Colonic mucosa (tissue), 4 donors: ENCODE results near the gene RYR2. TPM values are rescaled to one million over a fixed set of nuclear protein-coding genes. Genes with fewer than 3 reads are reported as not detected.

ENCODE experiments used
- DNase-seq: peaks from one replicate; pipeline ENCODE4 v3.0.0-alpha.2; 2020
- H3K27ac ChIP-seq: fragments of 200-600 bp; one replicate; pipeline ENCODE4 v1.8.0; 2021
- H3K27me3 ChIP-seq: fragments of 200-600 bp; one replicate; pipeline ENCODE4 v1.8.0; 2021
- H3K36me3 ChIP-seq: fragments of 200-600 bp; one replicate; pipeline ENCODE4 v1.8.0; 2021
- H3K4me1 ChIP-seq: fragments of 200-600 bp; one replicate; pipeline ENCODE4 v1.8.0; 2021; ENCODE audit warnings: mild to moderate bottlenecking
- H3K4me3 ChIP-seq: fragments of 200-600 bp; one replicate; pipeline ENCODE4 v1.8.0; 2021
- H3K9ac ChIP-seq, 2 donors: one replicate each; pipeline ENCODE4 v1.7.0; 2013; ENCODE audit warnings: control low read depth in 2 of 2, low read depth in 2 of 2, low read length in 2 of 2
- H3K9me3 ChIP-seq: fragments of 200-600 bp; one replicate; pipeline ENCODE4 v1.8.0; 2021
- CTCF ChIP-seq: fragments of 200-600 bp; IDR thresholded peaks from one replicate; pipeline ENCODE4 v1.8.0; 2022; ENCODE audit warnings: antibody characterized with exemption, mild to moderate bottlenecking
- intact Hi-C: fragments of 100-400 bp; cut with DNase I; formaldehyde crosslinking; loops from one replicate; pipeline ENCODE4 v1.14.1; 2022
- total RNA-seq, 2 donors: library from RNA; stranded (reverse); fragmentation: NEBNext Ultra II Directional in 1 of 2; extraction: Animal tissue kit (Norgen Biotek cat#: 25700) in 1 of 2; gene quantifications; one replicate each; pipeline ENCODE4 v1.2.1, GENCODE V29; 2021
- donor health status: healthy.
- donor health status: DM: no; HTN: no; CAD: no.
- donor health status: DM: no; HTN: no; CAD: no.

Gene RYR2
- total RNA-seq, 2 donors from 2014 or later = 0.15 to 0.56 TPM

GRCh38 chr1:237108297-237109040 lies 66.5 kb downstream of the RYR2 start:
- DNase-seq = no peak
- TF ChIP-seq CTCF = no peak
- no peaks in the 10 kb centered on the region for H3K9me3 ChIP-seq
- H3K27ac ChIP-seq = no peak overlapping the region
- no peak overlapping the region for H3K4me3 ChIP-seq
- H3K9ac ChIP-seq = no peak overlapping the region
- no peaks in the 10 kb centered on the region for H3K36me3 ChIP-seq
- H3K4me1 ChIP-seq = no peaks in the 10 kb centered on the region
- intact Hi-C loops = no loop called here
- H3K27me3 ChIP-seq = no peaks in the 10 kb centered on the region

GRCh38 chr1:237111807-237112206 lies 69.8 kb downstream of the RYR2 start:
- no peak for DNase-seq
- H3K27me3 ChIP-seq = no peaks in the 10 kb centered on the region
- no peak for TF ChIP-seq CTCF
- H3K27ac ChIP-seq = no peak overlapping the region
- intact Hi-C loops = no loop called here
- H3K36me3 ChIP-seq = no peaks in the 10 kb centered on the region
- H3K9ac ChIP-seq = no peak overlapping the region
- no peaks in the 10 kb centered on the region for H3K9me3 ChIP-seq
- H3K4me3 ChIP-seq = no peak overlapping the region
- no peaks in the 10 kb centered on the region for H3K4me1 ChIP-seq

- Histone ChIP-seq H3K9ac (no peak overlapping the region), H3K27me3 (no peaks in the 10 kb centered on the region), H3K4me1 (no peaks in the 10 kb centered on the region), H3K4me3 (no peak overlapping the region), H3K36me3 (no peaks in the 10 kb centered on the region), H3K9me3 (no peaks in the 10 kb centered on the region), H3K27ac (no peak overlapping the region)
- no peak for DNase-seq
- no peak for TF ChIP-seq CTCF
- intact Hi-C loops = no loop called here
Measured at GRCh38 chr1:237112663-237113062, 70.7 kb downstream of the RYR2 start.

- Histone ChIP-seq H3K36me3 (no peaks in the 10 kb centered on the region), H3K27ac (no peak overlapping the region), H3K4me1 (no peaks in the 10 kb centered on the region), H3K9ac (no peak overlapping the region), H3K27me3 (no peaks in the 10 kb centered on the region), H3K4me3 (no peak overlapping the region), H3K9me3 (no peaks in the 10 kb centered on the region)
- DNase-seq = no peak
- TF ChIP-seq CTCF = no peak
- intact Hi-C loops = no loop called here
Measured at GRCh38 chr1:237115035-237115434, 73.1 kb downstream of the RYR2 start.

GRCh38 chr1:237119091-237119490 lies 77.1 kb downstream of the RYR2 start:
- H3K27ac ChIP-seq = no peak overlapping the region
- H3K9me3 ChIP-seq = no peaks in the 10 kb centered on the region
- TF ChIP-seq CTCF = no peak
- H3K4me3 ChIP-seq = no peak overlapping the region
- no peaks in the 10 kb centered on the region for H3K4me1 ChIP-seq
- H3K27me3 ChIP-seq = no peaks in the 10 kb centered on the region
- intact Hi-C loops = no loop called here
- H3K9ac ChIP-seq = no peak overlapping the region
- H3K36me3 ChIP-seq = no peaks in the 10 kb centered on the region
- no peak for DNase-seq
